ENCODE results near the gene RIMOC1.

RIMOC1 gene

GRCh38 chr5:41903892-41904799 lies at the start of gene RIMOC1:
RIMOC1 (plus strand) TSS chr5:41904344; CDS start chr5:41904368, 24 bp downstream.
- peak; percentile 99 for DNase-seq

- peak; percentile 86 for DNase-seq
These were observed 47.3 kb upstream of the RIMOC1 start for GRCh38 chr5:41856644-41857491.

- no peak for DNase-seq
These were observed 46.2 kb upstream of the RIMOC1 start for GRCh38 chr5:41857989-41858388.

GRCh38 chr5:41858890-41859289 lies 45.3 kb upstream of the RIMOC1 start:
- no peak for DNase-seq

GRCh38 chr5:41863871-41864486 lies 40.2 kb upstream of the RIMOC1 start:
- DNase-seq = no peak

GRCh38 chr5:41869151-41869723 lies 34.9 kb upstream of the RIMOC1 start:
- peak; percentile 25 for DNase-seq

- peak; percentile 90 for DNase-seq
These were observed 34.2 kb upstream of the RIMOC1 start, which contains the start of gene OXCT1 for GRCh38 chr5:41869724-41870626. OXCT1 (minus strand) TSS chr5:41870425; CDS start chr5:41870358, 67 bp downstream.

GRCh38 chr5:41870627-41871048 lies 33.5 kb upstream of the RIMOC1 start:
- DNase-seq = no peak

GRCh38 chr5:41871852-41872251 lies 32.3 kb upstream of the RIMOC1 start:
- no peak for DNase-seq

GRCh38 chr5:41874512-41875060 lies 29.6 kb upstream of the RIMOC1 start:
- DNase-seq = no peak

- DNase-seq = no peak
These were observed 29.0 kb upstream of the RIMOC1 start for GRCh38 chr5:41875121-41875520.

GRCh38 chr5:41876678-41877077 lies 27.5 kb upstream of the RIMOC1 start:
- no peak for DNase-seq

GRCh38 chr5:41877408-41877807 lies 26.7 kb upstream of the RIMOC1 start:
- no peak for DNase-seq

- DNase-seq = no peak
These were observed 26.0 kb upstream of the RIMOC1 start for GRCh38 chr5:41878173-41878572.

- no peak for DNase-seq
These were observed 25.3 kb upstream of the RIMOC1 start for GRCh38 chr5:41878643-41879478.

GRCh38 chr5:41882765-41883164 lies 21.4 kb upstream of the RIMOC1 start:
- no peak for DNase-seq

- DNase-seq = peak; percentile 35
These were observed 20.9 kb upstream of the RIMOC1 start for GRCh38 chr5:41883243-41883642.

- DNase-seq = no peak
These were observed 20.2 kb upstream of the RIMOC1 start for GRCh38 chr5:41883936-41884335.

- DNase-seq = no peak
These were observed 18.9 kb upstream of the RIMOC1 start for GRCh38 chr5:41885286-41885685.

- peak; percentile 73 for DNase-seq
These were observed 13.0 kb upstream of the RIMOC1 start for GRCh38 chr5:41891066-41891707.

Measured in hematopoietic multipotent progenitor cell treated with erythropoietin and hydrocortisone succinate and interleukin-3 and kit ligand, for 8 days (in vitro differentiated cells).